Neural progenitor cell (in vitro differentiated cells): ENCODE data around the gene ADGRE2.

ENCODE experiments used
- CTCF ChIP-seq: fragments of 200-600 bp; sonication (generic); IDR thresholded peaks from 2 replicates; pipeline ENCODE4 v1.5.1; 2017; ENCODE audit warnings: antibody characterized with exemption, mild to moderate bottlenecking
- EZH2 ChIP-seq: fragments of 200-600 bp; sonication (generic); IDR thresholded peaks from 2 replicates; pipeline ENCODE4 v1.6.1; 2017; ENCODE audit warnings: antibody characterized with exemption, mild to moderate bottlenecking, moderate library complexity
- EZH2phosphoT487 ChIP-seq: fragments of 200-600 bp; sonication (generic); IDR thresholded peaks from 2 replicates; pipeline ENCODE4 v1.6.1; 2017; ENCODE audit warnings: antibody characterized with exemption

- TF ChIP-seq CTCF (no peak), EZH2 (no peak), EZH2phosphoT487 (no peak)
These were observed 16.2 kb downstream of the ADGRE2 start for GRCh38 chr19:14762111-14762510.
